Right lobe of liver (tissue), 4 donors: ENCODE measurements around the gene SALL3.

Experiments used
- CTCF ChIP-seq, 4 donors: fragments of 200-600 bp in 3 of 4; fragments of 450-650 bp in 1 of 4; IDR thresholded peaks; one replicate each; pipeline versions ENCODE4 v1.5.1 to v1.8.0; 2016 to 2022; ENCODE audit warnings: antibody characterized with exemption in 4 of 4, mild to moderate bottlenecking in 2 of 4
- POLR2A ChIP-seq: fragments of 450-650 bp; IDR thresholded peaks from one replicate; pipeline ENCODE4 v1.6.1; 2017; ENCODE audit warnings: antibody characterized with exemption, mild to moderate bottlenecking
- donor health status: DM: no; HTN: no; CAD: no.
- donor health status: DM: no; HTN: no; CAD: no.
- donor health status: DM: no; HTN: yes; CAD: no.

DNA sequence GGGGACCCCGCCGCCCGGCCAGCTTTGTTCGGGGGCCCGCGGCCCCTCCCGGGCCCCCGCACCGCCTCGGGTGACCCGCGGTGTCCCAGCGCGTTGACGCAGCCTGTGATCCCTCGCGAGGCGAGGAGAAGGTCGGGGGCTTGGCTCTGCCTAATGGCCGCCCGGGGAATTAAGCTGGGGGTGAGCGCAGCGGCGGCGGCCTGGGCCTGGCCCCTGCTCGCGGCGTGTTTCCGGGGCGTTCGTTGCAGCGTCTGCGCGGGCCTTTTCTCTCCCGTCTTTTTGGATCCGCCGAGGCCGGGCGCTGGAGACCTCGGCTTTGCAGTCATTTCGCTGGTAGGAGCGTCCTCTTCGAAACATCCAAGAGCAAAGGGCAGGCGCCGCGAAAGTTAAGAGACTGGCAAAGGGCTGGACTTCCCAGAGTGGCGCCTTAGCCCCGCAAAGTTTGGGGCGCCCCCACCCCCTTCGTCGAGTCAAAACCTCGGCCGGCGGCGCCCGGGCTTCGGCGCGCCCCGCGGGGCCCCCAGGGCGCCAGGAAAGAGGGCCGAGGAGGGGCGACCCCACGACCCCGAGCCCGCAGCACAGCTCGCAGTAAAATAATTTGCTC lies 1.3 kb downstream of the SALL3 start:
- TF ChIP-seq CTCF (IDR thresholded peaks at IDR 0.05) (no peak), POLR2A (no peak)
